Mesothelial cell of epicardium (in vitro differentiated cells): ENCODE results near the gene STX19. TPM values are rescaled to one million over a fixed set of nuclear protein-coding genes. Genes with fewer than 3 reads are reported as not detected.
"Not testable (repeated sequence)": the region's sequence is repeated elsewhere in the genome, so short reads cannot be mapped to it uniquely, and the experiment has no call there.

Experiments
- DNase-seq, 2 experiments: peaks; one replicate each; pipeline ENCODE4 v3.0.0; 2021; ENCODE audit warnings: low spot score in 2 of 2; ENCODE audit not compliant: unreplicated experiment in 2 of 2
- H3K27ac Mint-ChIP-seq: 2 replicates; pipeline ENCODE4 v1.8.0; 2021; ENCODE audit warnings: mixed read lengths
- H3K27me3 Mint-ChIP-seq: 2 replicates; pipeline ENCODE4 v1.8.0; 2021; ENCODE audit warnings: low read depth, mixed read lengths
- H3K36me3 Mint-ChIP-seq: 2 replicates; pipeline ENCODE4 v1.8.0; 2021; ENCODE audit warnings: mixed read lengths
- H3K4me1 Mint-ChIP-seq: 2 replicates; pipeline ENCODE4 v1.8.0; 2021; ENCODE audit warnings: mixed read lengths
- H3K4me3 Mint-ChIP-seq: 2 replicates; pipeline ENCODE4 v1.8.0; 2021; ENCODE audit warnings: mild to moderate bottlenecking, moderate library complexity, mixed read lengths
- H3K9me3 Mint-ChIP-seq: 2 replicates; pipeline ENCODE4 v1.8.0; 2021; ENCODE audit warnings: mixed read lengths
- CTCF ChIP-seq: fragments of 200-600 bp; sonication (generic); IDR thresholded peaks from one replicate; pipeline ENCODE4 v1.5.0; 2021; ENCODE audit warnings: antibody characterized with exemption; ENCODE audit not compliant: unreplicated experiment
- total RNA-seq: library from RNA; stranded (reverse); gene quantifications from 3 replicates; pipeline ENCODE4 v1.2.1, GENCODE V29; 2021

The STX19 gene
- total RNA-seq, 1 donor from 2014 or later, result 0.18 TPM

DNA sequence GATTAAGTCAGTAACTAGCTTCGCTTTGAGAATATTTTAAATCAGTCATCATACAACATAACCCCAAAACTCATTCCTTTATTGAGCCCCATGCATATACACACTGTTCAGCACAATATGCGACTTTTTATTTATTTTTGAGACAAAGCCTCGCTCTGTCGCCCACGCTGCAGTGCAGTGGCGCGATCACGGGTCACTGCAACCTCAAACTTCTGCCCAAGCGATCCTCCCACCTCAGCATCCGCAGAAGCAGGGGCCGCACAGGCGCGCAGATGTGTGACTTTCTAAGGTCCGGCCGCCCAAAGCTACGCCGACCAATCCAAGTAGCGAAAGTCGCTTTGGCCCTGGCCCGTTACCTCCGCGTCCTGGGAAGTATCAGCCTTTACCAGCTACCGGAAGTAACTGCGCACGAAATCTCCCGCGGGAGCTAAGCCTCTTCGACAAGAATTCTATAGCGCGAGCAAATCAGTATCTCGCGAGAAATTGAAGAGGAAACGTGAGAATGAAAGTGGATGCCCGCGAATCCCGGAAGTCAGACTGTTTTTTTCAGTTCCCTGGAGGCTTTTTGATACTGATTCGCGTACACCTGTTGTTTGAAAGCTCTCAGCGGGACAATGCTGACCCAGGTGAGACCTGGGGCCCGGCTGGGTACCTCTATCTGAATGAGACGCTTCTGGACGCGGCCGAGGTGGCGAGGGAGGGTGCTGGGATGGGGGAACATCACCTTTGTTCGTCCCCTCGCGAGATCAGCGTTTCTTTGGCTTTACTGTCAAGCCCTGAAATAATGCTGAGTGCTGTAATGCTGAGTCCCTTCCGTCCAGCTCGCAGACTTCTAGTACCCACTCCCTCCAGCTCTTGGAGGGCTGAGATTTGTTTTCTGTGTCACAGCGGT is 34.4 kb upstream of the STX19 start, which contains the start of the genes DHFR2 and NSUN3:
Gene DHFR2, minus strand, starts transcription at position 404 of the 892 bp plus-strand sequence. CDS start 1,405 bp downstream, outside the sequence.
Gene NSUN3, plus strand, starts transcription at position 549 of the 892 bp plus-strand sequence. Its CDS starts 66 bp downstream, at position 615.
- no peaks in the 10 kb centered on the region for H3K27me3 Mint-ChIP-seq
- peak; percentile 66 to 82 for DNase-seq
- peaks cover 4% of the 10 kb centered on the region for H3K9me3 Mint-ChIP-seq
- peak within 1 kb of the TSS; percentile 97 for H3K4me3 Mint-ChIP-seq
- peak within 1 kb of the TSS; percentile 100 for H3K27ac Mint-ChIP-seq
- H3K4me1 Mint-ChIP-seq, result peaks cover 30% of the 10 kb centered on the region
- TF ChIP-seq CTCF, result no peak
- peaks cover 21% of the 10 kb centered on the region for H3K36me3 Mint-ChIP-seq

GRCh38 chr3:94061297-94061696 is 32.9 kb upstream of the STX19 start:
- no peak overlapping the region for H3K4me3 Mint-ChIP-seq
- no peaks in the 10 kb centered on the region for H3K9me3 Mint-ChIP-seq
- H3K27me3 Mint-ChIP-seq, result no peaks in the 10 kb centered on the region
- H3K27ac Mint-ChIP-seq, result no peak overlapping the region
- no peak for TF ChIP-seq CTCF
- peaks cover 30% of the 10 kb centered on the region for H3K4me1 Mint-ChIP-seq
- peaks cover 9% of the 10 kb centered on the region for H3K36me3 Mint-ChIP-seq
- DNase-seq, result no peak

GRCh38 chr3:94050546-94050945 is 22.1 kb upstream of the STX19 start:
- no peak overlapping the region for H3K27ac Mint-ChIP-seq
- no peaks in the 10 kb centered on the region for H3K27me3 Mint-ChIP-seq
- peaks cover 2% of the 10 kb centered on the region for H3K4me1 Mint-ChIP-seq
- no peak for TF ChIP-seq CTCF
- H3K36me3 Mint-ChIP-seq, result peaks cover 2% of the 10 kb centered on the region
- no peak overlapping the region for H3K4me3 Mint-ChIP-seq
- no peak for DNase-seq
- peaks cover under 1% of the 10 kb centered on the region for H3K9me3 Mint-ChIP-seq

GRCh38 chr3:94049267-94049666 is 20.9 kb upstream of the STX19 start:
- Mint-ChIP-seq H3K27ac (no peak overlapping the region), H3K27me3 (no peaks in the 10 kb centered on the region), H3K9me3 (peaks cover 6% of the 10 kb centered on the region), H3K36me3 (peaks cover 10% of the 10 kb centered on the region), H3K4me1 (peaks cover 2% of the 10 kb centered on the region), H3K4me3 (no peak overlapping the region)
- no peak for TF ChIP-seq CTCF
- DNase-seq, result no peak

DNA sequence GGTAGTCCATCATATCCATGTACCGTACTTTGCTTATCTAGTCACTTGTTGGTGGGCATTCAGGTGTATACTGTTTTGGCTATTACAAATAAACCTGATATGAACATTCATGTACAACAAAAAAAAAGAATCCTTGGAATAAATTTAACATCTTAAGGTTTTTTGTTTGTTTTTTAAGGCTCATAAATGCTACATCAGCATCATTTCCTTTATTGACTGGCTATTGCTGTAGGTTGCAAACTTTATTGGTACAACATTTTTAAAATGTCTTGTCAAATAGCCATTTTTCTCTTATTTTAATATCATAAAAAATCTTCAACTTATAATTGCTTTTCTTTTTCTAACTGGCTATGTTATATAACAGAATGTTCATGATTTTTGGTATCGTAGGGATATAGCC is 18.1 kb upstream of the STX19 start:
- H3K27ac Mint-ChIP-seq, result no peak overlapping the region
- peaks cover 9% of the 10 kb centered on the region for H3K9me3 Mint-ChIP-seq

GRCh38 chr3:94044100-94044936 is 15.9 kb upstream of the STX19 start:
- DNase-seq, H3K27ac Mint-ChIP-seq, H3K4me3 Mint-ChIP-seq, H3K4me1 Mint-ChIP-seq, H3K27me3 Mint-ChIP-seq, H3K9me3 Mint-ChIP-seq: not testable (repeated sequence)
- peaks cover 20% of the 10 kb centered on the region for H3K36me3 Mint-ChIP-seq

More for the DNA sequence above, 18.1 kb upstream of the STX19 start:
- DNase-seq, result no peak
- H3K27me3 Mint-ChIP-seq, result no peaks in the 10 kb centered on the region
- peaks cover 2% of the 10 kb centered on the region for H3K4me1 Mint-ChIP-seq
- H3K4me3 Mint-ChIP-seq, result no peak overlapping the region
- H3K36me3 Mint-ChIP-seq, result peaks cover 20% of the 10 kb centered on the region
- no peak for TF ChIP-seq CTCF
